Measurements from ENCODE around the gene ELF3.
A peak's percentile ranks its signal among the peaks of the same experiment; 100 is the strongest.
"Not testable (repeated sequence)": the region's sequence is repeated elsewhere in the genome, so short reads cannot be mapped to it uniquely, and the experiment has no call there.

Gene ELF3

DNA sequence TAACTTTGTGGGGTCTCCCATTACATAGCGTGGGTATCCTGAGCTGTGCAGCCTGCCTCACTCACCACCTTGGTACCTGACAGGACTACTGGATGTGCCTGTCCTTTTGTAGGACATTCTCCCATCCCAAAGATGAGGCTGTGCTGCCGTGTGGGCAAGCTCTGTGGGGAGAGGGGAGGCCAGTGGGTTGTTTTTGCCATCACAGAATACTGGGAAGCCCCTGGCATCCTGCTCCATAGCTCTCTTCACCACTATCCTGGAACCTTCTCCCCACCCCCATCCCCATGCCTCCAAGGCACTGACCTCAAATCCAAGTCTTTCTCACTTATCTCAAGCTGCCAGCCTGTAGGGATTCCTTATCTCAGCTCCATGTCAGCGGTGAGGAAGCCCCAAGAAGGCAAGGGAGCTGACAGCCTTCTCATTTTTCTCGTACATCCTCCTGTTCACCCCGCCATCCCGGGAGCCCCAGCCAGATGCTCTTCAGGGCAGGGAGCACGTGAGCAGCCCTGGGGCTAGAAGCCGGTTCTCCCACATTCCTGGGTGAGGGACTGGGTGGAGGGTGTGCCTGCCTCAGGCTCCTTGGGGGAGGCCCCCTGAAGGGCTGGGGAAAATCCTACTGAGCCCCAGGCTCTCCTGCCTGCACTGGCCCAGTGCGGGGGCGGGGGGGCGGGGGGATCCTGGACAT is 2.4 kb upstream of the ELF3 start:
- DNase-seq (ENCODE audit: low spot score): no peak

DNA sequence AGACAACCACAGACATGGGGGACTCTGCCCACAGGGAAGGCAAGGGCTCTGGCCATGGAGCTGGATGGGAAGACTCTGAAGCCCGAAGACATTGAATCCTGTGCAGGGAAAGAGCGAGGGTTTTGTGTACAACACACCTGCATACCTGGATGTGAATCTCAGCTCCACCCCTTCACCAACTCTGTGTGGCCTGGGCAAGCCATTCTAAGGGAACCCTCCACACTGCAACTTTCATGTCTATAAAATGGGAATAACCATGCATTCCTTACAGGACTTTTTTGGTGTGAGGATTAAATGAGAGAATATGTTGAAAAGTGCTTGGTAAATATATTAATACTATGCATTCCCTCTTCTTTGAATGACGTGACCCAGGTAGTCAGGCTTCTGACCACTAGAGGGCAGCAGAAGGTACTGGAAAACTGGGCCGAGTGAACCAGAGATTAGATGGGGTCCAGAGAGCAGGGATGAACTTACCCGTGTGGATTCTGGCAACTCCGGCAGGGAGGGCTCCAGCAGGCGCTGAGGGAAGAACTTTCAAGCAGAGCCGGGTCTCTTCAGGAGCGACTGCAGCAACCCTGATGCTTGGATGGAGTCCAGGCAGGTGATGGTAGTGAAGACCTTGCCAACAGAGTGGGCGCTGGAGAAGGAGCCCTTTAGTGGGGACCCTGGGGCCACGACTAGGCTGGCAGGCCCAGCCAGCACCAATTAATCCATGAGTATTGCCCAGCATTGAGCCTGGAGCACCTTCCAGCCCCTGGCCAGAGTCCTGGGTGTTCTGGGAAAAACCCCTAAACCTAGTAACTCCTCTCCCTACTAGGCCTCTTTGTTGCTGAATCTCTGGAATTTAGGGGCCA is 834 bp upstream of the ELF3 start:
- peak; percentile 91 for DNase-seq (ENCODE audit: low spot score)

DNA sequence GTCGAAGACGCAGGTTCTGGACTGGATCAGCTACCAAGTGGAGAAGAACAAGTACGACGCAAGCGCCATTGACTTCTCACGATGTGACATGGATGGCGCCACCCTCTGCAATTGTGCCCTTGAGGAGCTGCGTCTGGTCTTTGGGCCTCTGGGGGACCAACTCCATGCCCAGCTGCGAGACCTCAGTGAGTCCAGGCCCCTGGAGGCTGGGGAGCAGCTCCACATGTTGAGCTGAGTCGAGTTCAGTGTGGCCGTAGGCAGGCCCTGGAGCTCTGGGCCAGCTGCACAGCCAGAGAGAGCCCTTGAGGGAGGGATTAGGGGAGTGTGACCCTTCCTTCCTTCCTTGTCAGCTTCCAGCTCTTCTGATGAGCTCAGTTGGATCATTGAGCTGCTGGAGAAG is 1.6 kb downstream of the ELF3 start:
- no peak for DNase-seq (ENCODE audit: low spot score)

DNA sequence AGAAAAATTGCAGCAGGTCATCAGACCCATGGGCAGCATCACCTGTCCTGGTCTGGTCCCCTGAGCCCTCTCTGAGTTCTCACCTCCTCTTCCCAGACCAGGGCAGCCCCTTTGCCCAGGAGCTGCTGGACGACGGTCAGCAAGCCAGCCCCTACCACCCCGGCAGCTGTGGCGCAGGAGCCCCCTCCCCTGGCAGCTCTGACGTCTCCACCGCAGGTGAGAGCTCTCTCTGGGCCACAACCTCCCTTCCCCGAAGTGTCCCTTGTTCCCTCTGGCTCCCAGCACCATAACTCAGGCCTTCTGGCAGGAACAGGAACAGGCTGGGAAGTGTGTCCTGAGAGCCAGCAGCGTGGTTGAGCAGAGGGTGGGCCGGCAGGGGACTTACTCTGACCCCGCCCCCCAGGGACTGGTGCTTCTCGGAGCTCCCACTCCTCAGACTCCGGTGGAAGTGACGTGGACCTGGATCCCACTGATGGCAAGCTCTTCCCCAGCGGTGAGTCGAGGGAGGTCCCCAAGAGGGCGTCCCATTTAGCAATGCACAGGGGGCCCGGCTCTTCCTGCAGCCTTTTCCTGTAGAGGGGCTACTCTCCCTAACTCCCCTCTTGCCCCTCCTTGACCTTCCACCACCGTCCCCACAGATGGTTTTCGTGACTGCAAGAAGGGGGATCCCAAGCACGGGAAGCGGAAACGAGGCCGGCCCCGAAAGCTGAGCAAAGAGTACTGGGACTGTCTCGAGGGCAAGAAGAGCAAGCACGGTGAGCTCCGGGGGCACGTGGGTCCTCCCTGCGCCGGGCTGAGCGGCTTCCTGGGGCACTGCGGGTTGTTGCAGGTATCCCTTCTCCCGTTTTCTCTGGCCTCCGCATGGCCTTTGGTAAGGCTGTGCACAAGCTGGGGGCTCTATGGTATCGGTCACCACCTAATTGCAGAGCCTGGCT is 2.4 kb downstream of the ELF3 start:
- no peak for DNase-seq (ENCODE audit: low spot score)

DNA sequence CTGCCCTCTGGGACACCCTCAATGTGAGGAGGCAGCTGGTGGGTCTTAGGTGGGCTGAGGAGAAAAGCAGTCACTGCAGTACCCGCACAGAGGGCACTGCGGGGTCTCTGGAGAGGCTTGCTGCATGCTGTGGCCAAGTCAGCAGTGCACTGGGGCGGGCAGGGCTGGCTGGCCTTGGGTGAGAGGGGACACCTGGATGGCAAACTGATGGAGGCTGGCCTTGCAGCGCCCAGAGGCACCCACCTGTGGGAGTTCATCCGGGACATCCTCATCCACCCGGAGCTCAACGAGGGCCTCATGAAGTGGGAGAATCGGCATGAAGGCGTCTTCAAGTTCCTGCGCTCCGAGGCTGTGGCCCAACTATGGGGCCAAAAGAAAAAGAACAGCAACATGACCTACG is 3.2 kb downstream of the ELF3 start:
- DNase-seq (ENCODE audit: low spot score): no peak

DNA sequence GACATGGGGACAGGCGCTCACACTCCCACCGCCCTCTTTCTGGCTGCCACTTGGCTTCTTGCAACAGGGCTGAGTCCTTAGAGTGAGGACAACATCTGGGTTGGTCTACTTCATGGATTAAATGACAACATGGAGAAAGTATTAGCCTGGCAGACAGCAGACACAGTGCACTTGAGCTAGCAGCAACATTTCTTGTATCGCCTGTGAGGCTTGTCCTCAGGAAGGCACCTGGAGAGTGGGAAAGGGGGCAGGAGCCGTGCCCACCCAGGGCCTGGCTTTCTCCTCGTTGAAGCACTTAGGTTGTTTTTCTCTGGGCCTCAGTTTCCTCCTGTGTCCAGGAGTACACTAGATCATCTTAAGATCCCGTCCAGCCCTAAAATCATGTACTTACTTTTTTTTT is 3.7 kb downstream of the ELF3 start:
- DNase-seq (ENCODE audit: low spot score): no peak

DNA sequence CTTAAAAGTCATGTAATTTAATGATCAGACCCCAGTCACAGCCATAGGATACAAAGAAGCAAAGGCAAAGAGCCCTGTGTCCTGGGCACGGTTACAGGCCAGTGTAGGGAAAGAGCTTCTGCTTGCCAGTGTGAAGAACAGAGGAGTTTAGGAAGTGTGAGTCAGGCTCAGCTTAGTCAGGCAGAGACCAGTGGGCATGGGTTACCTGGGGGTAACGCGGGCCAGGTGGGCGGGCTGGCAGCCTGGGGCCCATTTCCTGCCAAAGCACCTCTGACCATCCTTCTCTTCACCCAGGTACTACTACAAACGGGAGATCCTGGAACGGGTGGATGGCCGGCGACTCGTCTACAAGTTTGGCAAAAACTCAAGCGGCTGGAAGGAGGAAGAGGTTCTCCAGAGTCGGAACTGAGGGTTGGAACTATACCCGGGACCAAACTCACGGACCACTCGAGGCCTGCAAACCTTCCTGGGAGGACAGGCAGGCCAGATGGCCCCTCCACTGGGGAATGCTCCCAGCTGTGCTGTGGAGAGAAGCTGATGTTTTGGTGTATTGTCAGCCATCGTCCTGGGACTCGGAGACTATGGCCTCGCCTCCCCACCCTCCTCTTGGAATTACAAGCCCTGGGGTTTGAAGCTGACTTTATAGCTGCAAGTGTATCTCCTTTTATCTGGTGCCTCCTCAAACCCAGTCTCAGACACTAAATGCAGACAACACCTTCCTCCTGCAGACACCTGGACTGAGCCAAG is 4.7 kb downstream of the ELF3 start:
- no peak for DNase-seq (ENCODE audit: low spot score)

DNA sequence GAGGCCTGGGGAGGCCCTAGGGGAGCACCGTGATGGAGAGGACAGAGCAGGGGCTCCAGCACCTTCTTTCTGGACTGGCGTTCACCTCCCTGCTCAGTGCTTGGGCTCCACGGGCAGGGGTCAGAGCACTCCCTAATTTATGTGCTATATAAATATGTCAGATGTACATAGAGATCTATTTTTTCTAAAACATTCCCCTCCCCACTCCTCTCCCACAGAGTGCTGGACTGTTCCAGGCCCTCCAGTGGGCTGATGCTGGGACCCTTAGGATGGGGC is 5.2 kb downstream of the ELF3 start:
- DNase-seq (ENCODE audit: low spot score): no peak

DNA sequence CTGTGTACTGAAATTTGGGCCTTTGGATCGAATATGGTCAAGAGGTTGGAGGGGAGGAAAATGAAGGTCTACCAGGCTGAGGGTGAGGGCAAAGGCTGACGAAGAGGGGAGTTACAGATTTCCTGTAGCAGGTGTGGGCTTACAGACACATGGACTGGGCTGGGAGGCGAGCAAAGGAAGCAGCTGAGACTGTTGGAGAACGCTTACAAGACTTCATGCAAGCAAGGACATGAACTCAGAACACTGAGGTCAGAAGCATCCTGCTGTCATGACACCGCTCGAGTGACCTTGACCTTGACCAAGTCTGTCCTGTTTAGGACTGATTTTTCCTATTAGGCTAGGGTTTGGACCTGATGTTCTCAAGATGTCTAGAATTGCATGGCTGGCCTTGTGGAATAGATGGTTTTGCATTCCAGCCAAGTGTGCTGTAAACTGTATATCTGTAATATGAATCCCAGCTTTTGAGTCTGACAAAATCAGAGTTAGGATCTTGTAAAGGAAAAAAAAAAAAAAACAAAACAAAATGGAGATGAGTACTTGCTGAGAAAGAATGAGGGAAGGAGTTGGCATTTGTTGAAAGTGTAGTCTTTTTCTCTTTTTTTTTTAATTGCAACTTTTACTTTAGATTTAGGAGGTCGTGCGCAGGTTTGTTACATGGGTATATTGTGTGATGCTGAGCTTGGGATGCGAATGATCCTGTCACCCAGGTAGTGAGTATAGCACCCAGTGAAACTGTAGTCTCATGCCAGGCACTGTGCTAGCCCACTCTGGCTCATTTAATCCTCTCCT is 5.8 kb downstream of the ELF3 start:
- DNase-seq (ENCODE audit: low spot score): no peak

DNA sequence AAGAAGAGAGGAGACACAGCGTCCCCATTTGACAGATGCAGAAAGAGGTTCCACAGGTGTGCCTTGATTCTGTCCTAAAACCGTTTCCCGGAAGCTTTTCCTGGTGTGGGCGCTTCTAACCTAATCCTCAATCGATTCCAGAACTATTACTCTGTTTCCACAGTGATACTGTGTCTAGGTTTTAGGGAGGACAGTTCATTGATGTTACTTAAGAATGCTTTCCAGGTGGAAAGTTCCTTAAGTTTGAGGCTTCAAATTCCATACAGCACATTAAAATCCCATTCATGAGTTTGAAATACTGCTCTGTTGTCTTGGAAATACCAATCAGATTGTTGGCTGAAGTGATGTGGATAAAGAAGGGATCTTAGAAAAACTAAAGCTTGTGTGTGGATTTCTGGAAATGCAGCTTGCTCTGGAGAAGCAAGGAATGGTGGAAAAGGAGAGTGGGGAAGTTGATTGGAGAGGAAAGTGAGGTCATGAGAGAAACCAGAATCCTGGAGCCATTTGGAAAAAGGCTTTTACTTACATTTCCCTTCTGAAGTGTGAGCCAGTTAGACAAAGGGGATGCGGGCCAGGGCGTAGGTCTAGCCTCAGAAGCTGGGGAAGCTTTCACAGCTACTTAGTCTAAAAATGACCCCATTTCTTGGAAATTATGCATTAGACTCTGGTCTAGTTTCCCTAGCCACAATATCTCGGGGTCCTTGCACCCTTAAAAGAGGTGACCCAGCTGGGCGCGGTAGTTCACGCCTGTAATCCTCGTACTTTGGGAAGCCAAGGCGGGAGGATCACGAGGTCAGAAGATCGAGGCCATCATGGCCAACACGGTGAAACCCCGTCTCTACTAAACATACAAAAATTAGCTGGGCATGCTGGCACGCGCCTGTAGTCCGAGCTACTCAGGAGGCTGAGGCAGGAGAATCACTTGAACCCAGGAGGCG is 6.7 kb downstream of the ELF3 start:
- no peak for DNase-seq (ENCODE audit: low spot score)

DNA sequence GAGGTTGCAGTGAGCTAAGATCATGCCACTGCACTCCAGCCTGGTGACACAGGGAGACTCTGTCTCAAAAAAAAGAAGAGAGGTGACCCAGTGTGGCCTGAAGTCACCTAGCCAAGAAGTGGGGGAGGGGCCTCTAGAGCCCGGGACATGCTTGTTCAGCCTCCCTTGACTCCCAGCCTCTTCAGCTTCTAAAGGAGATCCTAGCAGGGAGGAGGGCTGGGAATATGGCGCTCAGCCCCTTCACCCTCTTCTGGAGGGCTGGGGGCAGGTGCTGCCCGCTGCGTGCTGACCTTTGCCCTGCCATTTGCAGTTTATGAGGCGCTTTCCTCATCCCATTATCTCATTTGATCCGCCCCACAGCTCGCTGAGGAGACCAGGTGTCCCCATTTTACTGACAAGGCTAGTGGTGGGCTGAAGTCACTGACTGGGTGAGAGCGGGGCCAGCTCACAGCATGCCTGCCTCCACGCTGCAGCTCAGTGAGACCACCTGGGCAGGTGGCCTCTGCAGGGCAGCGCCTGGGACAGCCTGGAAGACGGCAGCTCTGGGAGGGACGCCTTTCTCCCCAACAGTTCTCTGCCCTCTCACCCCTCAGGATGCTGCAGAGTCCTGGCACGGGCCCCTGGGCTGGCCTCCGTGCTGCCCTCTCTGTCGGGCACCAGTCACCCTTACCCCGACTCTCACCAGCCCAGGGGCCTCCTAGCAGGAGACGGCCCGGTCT is 7.5 kb downstream of the ELF3 start:
- DNase-seq (ENCODE audit: low spot score): peak; percentile 74

DNA sequence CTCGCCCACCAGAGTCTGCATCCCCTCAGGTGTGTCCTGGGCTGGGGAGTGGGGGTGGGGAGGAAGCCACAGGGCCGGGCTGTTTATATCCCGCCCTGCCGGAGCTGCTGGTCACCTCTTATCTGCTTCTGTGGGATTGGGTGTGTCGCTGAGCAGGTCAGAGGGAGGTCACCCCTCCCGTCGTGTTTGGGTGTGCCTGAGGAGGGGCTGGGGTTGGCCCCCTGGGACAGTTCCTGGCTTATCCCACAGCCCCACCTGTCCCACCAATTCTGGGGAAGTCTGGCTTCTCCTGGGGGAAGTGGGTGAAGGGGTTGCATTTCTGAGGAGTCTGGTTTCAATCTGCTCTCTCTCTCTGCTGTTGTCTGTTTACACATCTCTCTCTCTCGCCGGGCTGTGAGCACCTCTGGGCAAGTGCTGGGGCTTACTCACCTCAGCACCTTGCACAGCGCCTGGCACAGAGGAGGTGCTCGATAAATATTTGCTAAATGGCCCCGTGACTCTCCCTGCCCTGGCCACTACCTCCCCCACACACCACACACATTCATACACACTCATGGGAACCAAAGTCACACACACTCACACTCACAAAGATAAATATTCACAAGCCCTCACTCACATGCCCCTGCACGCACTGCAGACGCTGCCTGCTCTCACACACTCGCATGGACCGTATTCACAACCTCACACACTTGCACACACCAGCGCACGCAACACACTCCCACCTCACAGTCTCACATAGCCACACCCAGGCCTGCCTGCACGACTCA is 8.3 kb downstream of the ELF3 start:
- DNase-seq (ENCODE audit: low spot score): peak; percentile 89

DNA sequence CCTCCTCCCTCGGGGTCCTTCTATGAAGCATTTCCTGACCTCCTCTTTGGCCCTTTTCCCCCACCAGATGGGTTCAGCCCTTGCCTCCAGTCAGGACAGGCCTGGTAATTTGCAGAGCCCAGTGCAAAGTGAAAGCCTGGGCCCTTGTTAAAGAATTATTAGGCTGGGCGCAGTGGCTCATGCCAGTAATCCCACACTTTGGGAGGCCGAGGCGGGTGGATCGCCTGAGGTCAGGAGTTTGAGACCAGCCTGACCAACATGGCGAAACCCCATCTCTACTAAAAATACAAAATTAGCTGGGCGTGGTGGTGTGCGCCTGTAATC is 8.8 kb downstream of the ELF3 start:
- DNase-seq (ENCODE audit: low spot score): not testable (repeated sequence)

DNA sequence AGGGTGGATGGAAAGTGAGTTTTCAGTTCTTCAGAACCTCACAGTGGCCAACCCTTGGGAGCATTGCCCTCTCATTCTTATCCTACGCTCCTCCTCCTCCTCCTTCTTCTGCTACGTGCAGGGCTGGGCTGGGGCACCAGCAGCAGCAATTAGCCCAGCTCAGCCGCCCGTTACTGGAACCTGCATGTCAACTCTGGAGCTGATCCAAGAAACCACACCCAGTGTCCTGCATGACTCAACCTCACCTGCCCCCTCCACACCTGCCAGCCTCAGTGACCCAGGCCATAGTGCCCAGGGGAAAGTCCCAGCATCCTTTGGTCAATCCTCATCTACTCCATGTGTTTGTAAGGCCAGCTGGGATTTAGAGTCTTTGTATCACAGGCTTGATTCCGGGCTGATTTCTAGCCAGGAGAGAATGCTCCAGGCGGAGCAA is 12.6 kb downstream of the ELF3 start:
- peak; percentile 90 for DNase-seq (ENCODE audit: low spot score)

DNA sequence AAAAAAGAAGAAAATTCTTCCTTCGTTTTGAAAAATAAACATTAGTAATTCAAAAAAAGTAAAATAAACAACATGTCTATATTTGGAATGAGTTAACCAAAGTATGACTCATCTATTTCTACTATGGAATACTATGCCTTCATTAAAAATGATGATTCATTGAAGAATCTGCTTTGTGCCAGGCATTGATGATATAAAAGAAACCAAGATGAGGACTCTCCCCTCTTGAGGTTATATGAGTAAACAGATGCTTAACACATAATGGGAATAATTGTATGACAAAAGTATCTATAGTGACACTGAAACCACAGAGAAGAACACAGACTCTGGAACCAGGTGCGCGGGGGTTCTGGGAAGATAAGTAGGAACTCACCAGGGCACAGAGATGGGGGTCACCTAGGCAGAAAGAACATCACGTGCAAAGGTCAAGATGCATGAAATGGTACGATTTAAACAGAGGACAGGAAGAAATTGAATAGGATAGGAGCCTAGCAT is 18.8 kb downstream of the ELF3 start:
- peak; percentile 96 for DNase-seq (ENCODE audit: low spot score)

DNA sequence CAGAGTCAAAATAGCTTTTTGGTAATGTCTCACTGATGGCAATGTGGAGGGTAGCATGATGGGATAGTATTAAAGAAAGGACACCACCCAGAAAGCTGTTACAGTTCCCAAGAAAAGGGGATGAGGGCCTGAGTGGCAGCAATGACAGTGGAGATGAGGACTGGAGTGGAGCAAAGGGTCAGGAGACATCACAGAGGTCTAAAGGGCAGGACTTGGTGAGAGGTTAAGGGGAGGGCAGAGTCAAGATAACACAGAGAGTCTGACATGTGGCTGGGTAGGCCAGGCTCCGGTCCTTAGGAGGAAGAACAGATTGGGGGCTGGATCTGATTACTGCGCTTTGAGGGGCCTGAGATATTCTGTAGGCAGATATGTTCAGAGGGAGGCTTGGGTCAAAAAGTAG is 19.3 kb downstream of the ELF3 start:
- DNase-seq (ENCODE audit: low spot score): no peak

DNA sequence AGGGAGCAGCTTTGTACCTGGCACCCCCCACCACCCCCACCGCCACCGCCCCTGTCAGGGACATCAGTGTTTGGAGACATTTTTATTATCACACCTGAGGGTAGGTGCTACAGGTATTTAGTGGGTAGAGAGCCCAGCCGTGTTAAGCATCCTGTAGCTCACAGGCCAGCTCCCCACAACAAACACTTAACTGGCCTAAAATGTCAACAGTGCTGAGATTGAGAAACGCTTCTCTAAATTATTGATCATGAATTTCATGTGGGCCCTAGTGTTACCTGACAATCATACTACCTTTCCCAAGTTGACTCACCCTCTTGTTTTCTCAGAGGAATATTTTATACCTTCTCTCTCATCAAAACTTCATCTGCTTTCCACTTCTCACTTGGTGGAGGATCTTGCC is 21.4 kb downstream of the ELF3 start:
- DNase-seq (ENCODE audit: low spot score): no peak

DNA sequence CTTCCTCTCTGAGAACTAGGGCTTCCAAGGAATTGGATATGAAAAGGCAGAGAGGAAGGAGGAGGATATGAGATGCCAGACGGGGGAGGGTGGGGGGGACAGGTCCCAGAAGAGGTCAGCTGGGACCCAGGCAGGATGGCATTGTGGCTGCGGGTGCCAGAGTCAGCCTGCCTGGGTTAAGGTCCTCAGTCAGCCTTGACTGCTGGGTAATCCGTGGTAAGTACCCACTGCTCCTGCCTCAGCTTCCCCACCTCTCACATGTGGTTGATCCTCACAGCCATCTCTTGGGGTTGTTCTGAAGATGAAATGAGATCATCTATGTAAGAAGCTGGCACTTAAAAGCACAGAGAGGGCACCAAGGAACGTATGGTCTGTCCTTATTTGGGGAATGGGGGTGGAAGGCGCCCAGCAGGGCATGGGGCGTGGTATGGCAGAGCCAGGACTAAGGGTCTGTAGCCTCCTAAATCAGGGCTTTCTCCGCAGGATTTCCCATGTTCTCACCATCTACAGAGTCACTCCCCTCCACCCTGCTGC is 23.8 kb downstream of the ELF3 start:
- DNase-seq (ENCODE audit: low spot score): no peak

Data from SW480 (cell line).